HepG2 (cell line): ENCODE results near the gene PRXL2B. TPM values are rescaled to one million over a fixed set of nuclear protein-coding genes. Genes with fewer than 3 reads are reported as not detected.

Experiments
- FOXA3 ChIP-seq: IDR thresholded peaks from 2 replicates; pipeline ENCODE4 v1.6.1; 2016; ENCODE audit warnings: missing genetic modification reagents, missing compliant biosample characterization
- GTF3A ChIP-seq: sonication (generic); formaldehyde crosslinking; conservative IDR thresholded peaks from 2 replicates; pipeline ENCODE4 v1.4.0; 2020; ENCODE audit warnings: mild to moderate bottlenecking, missing genetic modification reagents
- NFKBIZ ChIP-seq: IDR thresholded peaks from 2 replicates; pipeline ENCODE4 v1.6.1; 2018; ENCODE audit warnings: missing genetic modification reagents, missing compliant biosample characterization
- PHF21A ChIP-seq: sonication (generic); formaldehyde crosslinking; IDR thresholded peaks from 2 replicates; pipeline ENCODE4 v1.5.0; 2020; ENCODE audit warnings: mild to moderate bottlenecking, missing genetic modification reagents
- PHF8 ChIP-seq: sonication (generic); formaldehyde crosslinking; IDR thresholded peaks from 2 replicates; pipeline ENCODE4 v1.5.0; 2020; ENCODE audit warnings: missing genetic modification reagents
- REXO4 ChIP-seq: sonication (generic); formaldehyde crosslinking; IDR thresholded peaks from 2 replicates; pipeline ENCODE4 v1.8.0; 2022; ENCODE audit warnings: missing genetic modification reagents, mild to moderate bottlenecking, borderline replicate concordance
- STAT5B ChIP-seq: sonication (generic); formaldehyde crosslinking; IDR thresholded peaks from 2 replicates; pipeline ENCODE4 v1.4.0; 2020; ENCODE audit warnings: missing genetic modification reagents
- ZFP37 ChIP-seq: sonication (generic); formaldehyde crosslinking; IDR thresholded peaks from 2 replicates; pipeline ENCODE4 v1.4.0; 2020; ENCODE audit warnings: missing genetic modification reagents, borderline replicate concordance
- ZNF367 ChIP-seq: sonication (generic); formaldehyde crosslinking; IDR thresholded peaks from 2 replicates; pipeline ENCODE4 v1.4.0; 2020; ENCODE audit warnings: missing genetic modification reagents, borderline replicate concordance
- ZNF780A ChIP-seq: sonication (generic); formaldehyde crosslinking; IDR thresholded peaks from 2 replicates; pipeline ENCODE4 v1.8.0; 2022; ENCODE audit warnings: mild to moderate bottlenecking, missing genetic modification reagents, moderate library complexity
- ZSCAN29 ChIP-seq: sonication (generic); formaldehyde crosslinking; conservative IDR thresholded peaks from 2 replicates; pipeline ENCODE4 v1.4.0; 2020; ENCODE audit warnings: mild to moderate bottlenecking, missing genetic modification reagents
- polyA plus RNA-seq, 8 experiments: library from polyadenylated mRNA; depleted of rRNA in 3 of 8; stranded (reverse) in 7 of 8; unstranded in 1 of 8; fragments of >200 nt; fragmentation: Illumina TruSeq in 4 of 8; extraction: Trizol in 4 of 8; gene quantifications; 2 replicates each; pipeline versions ENCODE4 v1.2.1 to v1.2.3, GENCODE V29; 2011 to 2016; ENCODE audit warnings: low read depth in 4 of 8, missing spikeins in 1 of 8, mixed read lengths in 1 of 8; ENCODE audit not compliant: insufficient read depth in 1 of 8
- total RNA-seq, 5 experiments: library from RNA; depleted of rRNA; stranded (reverse); fragments of >200 nt; fragmentation: Illumina TruSeq; extraction: Trizol; gene quantifications; 2 replicates each; pipeline ENCODE4 v1.2.3, GENCODE V29; 2016; ENCODE audit warnings: low read depth in 1 of 5
- TF ChIP-seq, protein P1 (sequence below): sonication (generic); formaldehyde crosslinking; IDR thresholded peaks from 2 replicates; pipeline ENCODE4 v1.4.0; 2020; ENCODE audit warnings: mild to moderate bottlenecking, missing genetic modification reagents
- TF ChIP-seq, protein P2 (sequence below): sonication (generic); formaldehyde crosslinking; IDR thresholded peaks from 2 replicates; pipeline ENCODE4 v1.5.0; 2020; ENCODE audit warnings: missing genetic modification reagents
- TF ChIP-seq, protein P3 (sequence below): sonication (generic); formaldehyde crosslinking; IDR thresholded peaks from 2 replicates; pipeline ENCODE4 v1.5.0; 2020; ENCODE audit warnings: mild to moderate bottlenecking, missing genetic modification reagents
- TF ChIP-seq, protein P4 (sequence below): sonication (generic); formaldehyde crosslinking; IDR thresholded peaks from 2 replicates; pipeline ENCODE4 v1.5.0; 2020; ENCODE audit warnings: missing genetic modification reagents, mild to moderate bottlenecking, borderline replicate concordance
- TF ChIP-seq, protein P5 (sequence below): sonication (generic); formaldehyde crosslinking; IDR thresholded peaks from 2 replicates; pipeline ENCODE4 v1.8.1; 2023; ENCODE audit warnings: missing genetic modification reagents, mild to moderate bottlenecking, borderline replicate concordance
- TF ChIP-seq, protein P6 (sequence below): sonication (generic); formaldehyde crosslinking; IDR thresholded peaks from 2 replicates; pipeline ENCODE4 v1.8.0; 2023; ENCODE audit warnings: mild to moderate bottlenecking, missing genetic modification reagents

PRXL2B gene
- total and polyA plus RNA-seq, 2 of the 13 experiments (the other 11 are each of a cell fraction or from before 2014, with no cell fraction given), result 16.8 to 22.1 TPM

DNA sequence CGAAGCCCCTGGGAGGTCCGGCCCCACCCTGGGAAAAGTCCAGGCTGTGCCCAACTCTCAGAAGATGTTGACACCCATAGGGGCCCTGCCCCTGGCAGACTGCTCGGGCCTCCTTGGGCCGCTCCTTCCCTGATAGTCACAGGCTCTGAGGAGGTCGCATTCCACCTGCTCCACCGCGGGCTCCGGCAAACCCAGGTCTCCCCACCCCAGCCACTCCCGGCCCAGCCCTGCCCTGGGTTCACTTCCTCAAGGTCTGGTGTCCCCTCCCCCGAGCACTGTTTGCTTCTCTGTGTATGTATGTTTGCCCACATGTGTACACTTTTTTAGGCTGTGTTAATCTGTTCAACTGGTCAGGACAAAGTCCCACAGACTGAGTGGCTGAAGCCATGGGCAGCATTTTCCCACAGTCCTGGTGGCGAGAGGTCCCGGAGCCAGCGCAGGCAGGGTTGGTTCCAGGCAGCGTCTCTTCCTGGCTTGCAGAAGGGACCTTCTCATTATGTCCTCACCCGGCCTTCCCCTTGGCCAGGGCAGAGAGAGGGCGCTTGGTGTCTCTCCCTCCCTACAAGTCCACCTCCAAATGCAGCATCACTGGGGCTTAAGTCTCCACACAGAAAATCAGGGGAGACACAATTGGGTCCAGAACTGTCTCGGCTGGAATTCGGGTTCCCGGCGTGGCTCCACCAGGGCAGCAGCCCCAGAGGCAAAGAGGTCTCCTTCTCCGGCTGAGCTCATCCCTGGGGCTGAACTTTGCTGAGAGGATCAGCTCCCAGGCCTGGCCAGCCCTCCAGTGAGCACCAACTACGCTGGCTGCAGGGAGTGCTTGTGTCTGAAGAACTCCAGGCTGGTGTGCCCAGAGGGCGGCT, 10.5 kb upstream of the PRXL2B start (continued):
- TF ChIP-seq, protein P1, sequence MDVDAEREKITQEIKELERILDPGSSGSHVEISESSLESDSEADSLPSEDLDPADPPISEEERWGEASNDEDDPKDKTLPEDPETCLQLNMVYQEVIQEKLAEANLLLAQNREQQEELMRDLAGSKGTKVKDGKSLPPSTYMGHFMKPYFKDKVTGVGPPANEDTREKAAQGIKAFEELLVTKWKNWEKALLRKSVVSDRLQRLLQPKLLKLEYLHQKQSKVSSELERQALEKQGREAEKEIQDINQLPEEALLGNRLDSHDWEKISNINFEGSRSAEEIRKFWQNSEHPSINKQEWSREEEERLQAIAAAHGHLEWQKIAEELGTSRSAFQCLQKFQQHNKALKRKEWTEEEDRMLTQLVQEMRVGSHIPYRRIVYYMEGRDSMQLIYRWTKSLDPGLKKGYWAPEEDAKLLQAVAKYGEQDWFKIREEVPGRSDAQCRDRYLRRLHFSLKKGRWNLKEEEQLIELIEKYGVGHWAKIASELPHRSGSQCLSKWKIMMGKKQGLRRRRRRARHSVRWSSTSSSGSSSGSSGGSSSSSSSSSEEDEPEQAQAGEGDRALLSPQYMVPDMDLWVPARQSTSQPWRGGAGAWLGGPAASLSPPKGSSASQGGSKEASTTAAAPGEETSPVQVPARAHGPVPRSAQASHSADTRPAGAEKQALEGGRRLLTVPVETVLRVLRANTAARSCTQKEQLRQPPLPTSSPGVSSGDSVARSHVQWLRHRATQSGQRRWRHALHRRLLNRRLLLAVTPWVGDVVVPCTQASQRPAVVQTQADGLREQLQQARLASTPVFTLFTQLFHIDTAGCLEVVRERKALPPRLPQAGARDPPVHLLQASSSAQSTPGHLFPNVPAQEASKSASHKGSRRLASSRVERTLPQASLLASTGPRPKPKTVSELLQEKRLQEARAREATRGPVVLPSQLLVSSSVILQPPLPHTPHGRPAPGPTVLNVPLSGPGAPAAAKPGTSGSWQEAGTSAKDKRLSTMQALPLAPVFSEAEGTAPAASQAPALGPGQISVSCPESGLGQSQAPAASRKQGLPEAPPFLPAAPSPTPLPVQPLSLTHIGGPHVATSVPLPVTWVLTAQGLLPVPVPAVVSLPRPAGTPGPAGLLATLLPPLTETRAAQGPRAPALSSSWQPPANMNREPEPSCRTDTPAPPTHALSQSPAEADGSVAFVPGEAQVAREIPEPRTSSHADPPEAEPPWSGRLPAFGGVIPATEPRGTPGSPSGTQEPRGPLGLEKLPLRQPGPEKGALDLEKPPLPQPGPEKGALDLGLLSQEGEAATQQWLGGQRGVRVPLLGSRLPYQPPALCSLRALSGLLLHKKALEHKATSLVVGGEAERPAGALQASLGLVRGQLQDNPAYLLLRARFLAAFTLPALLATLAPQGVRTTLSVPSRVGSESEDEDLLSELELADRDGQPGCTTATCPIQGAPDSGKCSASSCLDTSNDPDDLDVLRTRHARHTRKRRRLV (CRISPR knock-in tag), result no peak
- TF ChIP-seq, protein P2, sequence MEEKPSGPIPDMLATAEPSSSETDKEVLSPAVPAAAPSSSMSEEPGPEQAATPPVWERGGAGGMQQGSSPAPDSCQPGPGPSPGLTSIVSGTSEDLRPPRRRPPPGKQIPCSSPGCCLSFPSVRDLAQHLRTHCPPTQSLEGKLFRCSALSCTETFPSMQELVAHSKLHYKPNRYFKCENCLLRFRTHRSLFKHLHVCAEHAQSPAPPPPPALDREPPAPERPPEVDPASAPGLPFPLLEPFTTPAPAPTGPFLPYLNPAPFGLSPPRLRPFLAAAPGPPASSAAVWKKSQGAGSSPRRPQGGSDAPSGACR (CRISPR knock-in tag), result no peak; the same call in 1 of the 2 replicates
- TF ChIP-seq, protein P3, sequence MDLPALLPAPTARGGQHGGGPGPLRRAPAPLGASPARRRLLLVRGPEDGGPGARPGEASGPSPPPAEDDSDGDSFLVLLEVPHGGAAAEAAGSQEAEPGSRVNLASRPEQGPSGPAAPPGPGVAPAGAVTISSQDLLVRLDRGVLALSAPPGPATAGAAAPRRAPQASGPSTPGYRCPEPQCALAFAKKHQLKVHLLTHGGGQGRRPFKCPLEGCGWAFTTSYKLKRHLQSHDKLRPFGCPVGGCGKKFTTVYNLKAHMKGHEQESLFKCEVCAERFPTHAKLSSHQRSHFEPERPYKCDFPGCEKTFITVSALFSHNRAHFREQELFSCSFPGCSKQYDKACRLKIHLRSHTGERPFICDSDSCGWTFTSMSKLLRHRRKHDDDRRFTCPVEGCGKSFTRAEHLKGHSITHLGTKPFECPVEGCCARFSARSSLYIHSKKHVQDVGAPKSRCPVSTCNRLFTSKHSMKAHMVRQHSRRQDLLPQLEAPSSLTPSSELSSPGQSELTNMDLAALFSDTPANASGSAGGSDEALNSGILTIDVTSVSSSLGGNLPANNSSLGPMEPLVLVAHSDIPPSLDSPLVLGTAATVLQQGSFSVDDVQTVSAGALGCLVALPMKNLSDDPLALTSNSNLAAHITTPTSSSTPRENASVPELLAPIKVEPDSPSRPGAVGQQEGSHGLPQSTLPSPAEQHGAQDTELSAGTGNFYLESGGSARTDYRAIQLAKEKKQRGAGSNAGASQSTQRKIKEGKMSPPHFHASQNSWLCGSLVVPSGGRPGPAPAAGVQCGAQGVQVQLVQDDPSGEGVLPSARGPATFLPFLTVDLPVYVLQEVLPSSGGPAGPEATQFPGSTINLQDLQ (CRISPR knock-in tag), result no peak
- no peak for TF ChIP-seq STAT5B (CRISPR knock-in tag)
- no peak for TF ChIP-seq ZNF780A (CRISPR knock-in tag)
- TF ChIP-seq PHF8 (CRISPR knock-in tag), result peak; percentile 43; the same call in 1 of the 2 replicates
- TF ChIP-seq, protein P4, sequence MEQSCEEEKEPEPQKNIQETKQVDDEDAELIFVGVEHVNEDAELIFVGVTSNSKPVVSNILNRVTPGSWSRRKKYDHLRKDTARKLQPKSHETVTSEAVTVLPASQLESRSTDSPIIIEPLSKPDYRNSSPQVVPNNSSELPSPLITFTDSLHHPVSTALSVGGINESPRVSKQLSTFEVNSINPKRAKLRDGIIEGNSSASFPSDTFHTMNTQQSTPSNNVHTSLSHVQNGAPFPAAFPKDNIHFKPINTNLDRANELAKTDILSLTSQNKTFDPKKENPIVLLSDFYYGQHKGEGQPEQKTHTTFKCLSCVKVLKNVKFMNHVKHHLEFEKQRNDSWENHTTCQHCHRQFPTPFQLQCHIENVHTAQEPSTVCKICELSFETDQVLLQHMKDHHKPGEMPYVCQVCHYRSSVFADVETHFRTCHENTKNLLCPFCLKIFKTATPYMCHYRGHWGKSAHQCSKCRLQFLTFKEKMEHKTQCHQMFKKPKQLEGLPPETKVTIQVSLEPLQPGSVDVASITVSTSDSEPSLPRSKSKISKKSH (CRISPR knock-in tag), result 0 out of 2 replicates have a peak, but pooled peaks have one; percentile 32
- no peak for TF ChIP-seq NFKBIZ
- TF ChIP-seq, protein P5, sequence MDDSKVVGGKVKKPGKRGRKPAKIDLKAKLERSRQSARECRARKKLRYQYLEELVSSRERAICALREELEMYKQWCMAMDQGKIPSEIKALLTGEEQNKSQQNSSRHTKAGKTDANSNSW, result no peak
- TF ChIP-seq GTF3A (CRISPR knock-in tag), result no peak
- no peak for TF ChIP-seq ZNF367 (CRISPR knock-in tag)
- TF ChIP-seq REXO4, result no peak
- peak; percentile 88 for TF ChIP-seq PHF21A (CRISPR knock-in tag)
- TF ChIP-seq ZFP37 (CRISPR knock-in tag), result no peak
- TF ChIP-seq, protein P6, sequence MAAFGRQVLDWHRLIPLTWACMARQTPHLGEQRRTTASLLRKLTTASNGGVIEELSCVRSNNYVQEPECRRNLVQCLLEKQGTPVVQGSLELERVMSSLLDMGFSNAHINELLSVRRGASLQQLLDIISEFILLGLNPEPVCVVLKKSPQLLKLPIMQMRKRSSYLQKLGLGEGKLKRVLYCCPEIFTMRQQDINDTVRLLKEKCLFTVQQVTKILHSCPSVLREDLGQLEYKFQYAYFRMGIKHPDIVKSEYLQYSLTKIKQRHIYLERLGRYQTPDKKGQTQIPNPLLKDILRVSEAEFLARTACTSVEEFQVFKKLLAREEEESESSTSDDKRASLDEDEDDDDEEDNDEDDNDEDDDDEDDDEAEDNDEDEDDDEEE, result no peak
- no peak for TF ChIP-seq ZSCAN29 (CRISPR knock-in tag)
- peak; percentile 94 for TF ChIP-seq FOXA3
